HepG2 (cell line): Measurements from ENCODE around the gene PHF23. TPM values are rescaled to one million over a fixed set of nuclear protein-coding genes. Genes with fewer than 3 reads are reported as not detected.
A peak's percentile ranks its signal among the peaks of the same experiment; 100 is the strongest.

ENCODE experiments used
- AHR ChIP-seq: IDR thresholded peaks from 2 replicates; pipeline ENCODE4 v1.6.1; 2018; ENCODE audit warnings: missing genetic modification reagents, missing compliant biosample characterization
- E2F2 ChIP-seq: sonication (generic); formaldehyde crosslinking; IDR thresholded peaks from 2 replicates; pipeline ENCODE4 v1.4.0; 2020; ENCODE audit warnings: missing genetic modification reagents, borderline replicate concordance
- FOXP4 ChIP-seq: sonication (generic); formaldehyde crosslinking; IDR thresholded peaks from 2 replicates; pipeline ENCODE4 v1.4.0; 2020; ENCODE audit warnings: missing genetic modification reagents
- HDAC1 ChIP-seq: sonication (generic); formaldehyde crosslinking; IDR thresholded peaks from 2 replicates; pipeline ENCODE4 v1.5.1; 2020; ENCODE audit warnings: mild to moderate bottlenecking, missing genetic modification reagents
- HIVEP1 ChIP-seq: sonication (generic); formaldehyde crosslinking; IDR thresholded peaks from 2 replicates; pipeline ENCODE4 v1.4.0; 2020; ENCODE audit warnings: mild to moderate bottlenecking, missing genetic modification reagents
- HOXA7 ChIP-seq: sonication (generic); formaldehyde crosslinking; IDR thresholded peaks from 2 replicates; pipeline ENCODE4 v1.8.1; 2022; ENCODE audit warnings: mild to moderate bottlenecking, missing genetic modification reagents, moderate library complexity
- MTA1 ChIP-seq: sonication (generic); formaldehyde crosslinking; IDR thresholded peaks from 2 replicates; pipeline ENCODE4 v1.4.0; 2020; ENCODE audit warnings: missing genetic modification reagents, mild to moderate bottlenecking, borderline replicate concordance
- NFYC ChIP-seq: IDR thresholded peaks from 2 replicates; pipeline ENCODE4 v1.6.1; 2016; ENCODE audit warnings: missing genetic modification reagents, missing compliant biosample characterization
- SMYD3 ChIP-seq: sonication (generic); formaldehyde crosslinking; IDR thresholded peaks from 2 replicates; pipeline ENCODE4 v1.8.1; 2023; ENCODE audit warnings: mild to moderate bottlenecking, missing genetic modification reagents
- THRA ChIP-seq: sonication (generic); formaldehyde crosslinking; IDR thresholded peaks from 2 replicates; pipeline ENCODE4 v1.4.0; 2020; ENCODE audit warnings: missing genetic modification reagents, borderline replicate concordance
- ZFAT ChIP-seq: sonication (generic); formaldehyde crosslinking; conservative IDR thresholded peaks from 2 replicates; pipeline ENCODE4 v1.8.1; 2023; ENCODE audit warnings: missing genetic modification reagents, inconsistent platforms
- ZNF839 ChIP-seq: sonication (generic); formaldehyde crosslinking; IDR thresholded peaks from 2 replicates; pipeline ENCODE4 v1.4.0; 2020; ENCODE audit warnings: missing genetic modification reagents, mild to moderate bottlenecking, borderline replicate concordance
- polyA plus RNA-seq, 8 experiments: library from polyadenylated mRNA; depleted of rRNA in 3 of 8; stranded (reverse) in 7 of 8; unstranded in 1 of 8; fragments of >200 nt; fragmentation: Illumina TruSeq in 4 of 8; extraction: Trizol in 4 of 8; gene quantifications; 2 replicates each; pipeline versions ENCODE4 v1.2.1 to v1.2.3, GENCODE V29; 2011 to 2016; ENCODE audit warnings: low read depth in 4 of 8, missing spikeins in 1 of 8, mixed read lengths in 1 of 8; ENCODE audit not compliant: insufficient read depth in 1 of 8
- total RNA-seq, 5 experiments: library from RNA; depleted of rRNA; stranded (reverse); fragments of >200 nt; fragmentation: Illumina TruSeq; extraction: Trizol; gene quantifications; 2 replicates each; pipeline ENCODE4 v1.2.3, GENCODE V29; 2016; ENCODE audit warnings: low read depth in 1 of 5
- TF ChIP-seq, protein P1 (sequence below): sonication (generic); formaldehyde crosslinking; IDR thresholded peaks from 2 replicates; pipeline ENCODE4 v1.4.0; 2020; ENCODE audit warnings: missing genetic modification reagents, borderline replicate concordance
- TF ChIP-seq, protein P2 (sequence below): sonication (generic); formaldehyde crosslinking; IDR thresholded peaks from 2 replicates; pipeline ENCODE4 v1.5.1; 2020; ENCODE audit warnings: missing genetic modification reagents, mild to moderate bottlenecking, borderline replicate concordance
- TF ChIP-seq, protein P3 (sequence below): sonication (generic); formaldehyde crosslinking; IDR thresholded peaks from 2 replicates; pipeline ENCODE4 v1.8.0; 2022; ENCODE audit warnings: missing genetic modification reagents, mild to moderate bottlenecking, borderline replicate concordance

PHF23 gene
- total and polyA plus RNA-seq, 2 of the 13 experiments (the other 11 are each of a cell fraction or from before 2014, with no cell fraction given), result 27.6 to 33.2 TPM

GRCh38 chr17:7219812-7220592 is 19.3 kb downstream of the PHF23 start, which contains the start of the genes ACADVL and DLG4 (continued):
- TF ChIP-seq, protein P1, sequence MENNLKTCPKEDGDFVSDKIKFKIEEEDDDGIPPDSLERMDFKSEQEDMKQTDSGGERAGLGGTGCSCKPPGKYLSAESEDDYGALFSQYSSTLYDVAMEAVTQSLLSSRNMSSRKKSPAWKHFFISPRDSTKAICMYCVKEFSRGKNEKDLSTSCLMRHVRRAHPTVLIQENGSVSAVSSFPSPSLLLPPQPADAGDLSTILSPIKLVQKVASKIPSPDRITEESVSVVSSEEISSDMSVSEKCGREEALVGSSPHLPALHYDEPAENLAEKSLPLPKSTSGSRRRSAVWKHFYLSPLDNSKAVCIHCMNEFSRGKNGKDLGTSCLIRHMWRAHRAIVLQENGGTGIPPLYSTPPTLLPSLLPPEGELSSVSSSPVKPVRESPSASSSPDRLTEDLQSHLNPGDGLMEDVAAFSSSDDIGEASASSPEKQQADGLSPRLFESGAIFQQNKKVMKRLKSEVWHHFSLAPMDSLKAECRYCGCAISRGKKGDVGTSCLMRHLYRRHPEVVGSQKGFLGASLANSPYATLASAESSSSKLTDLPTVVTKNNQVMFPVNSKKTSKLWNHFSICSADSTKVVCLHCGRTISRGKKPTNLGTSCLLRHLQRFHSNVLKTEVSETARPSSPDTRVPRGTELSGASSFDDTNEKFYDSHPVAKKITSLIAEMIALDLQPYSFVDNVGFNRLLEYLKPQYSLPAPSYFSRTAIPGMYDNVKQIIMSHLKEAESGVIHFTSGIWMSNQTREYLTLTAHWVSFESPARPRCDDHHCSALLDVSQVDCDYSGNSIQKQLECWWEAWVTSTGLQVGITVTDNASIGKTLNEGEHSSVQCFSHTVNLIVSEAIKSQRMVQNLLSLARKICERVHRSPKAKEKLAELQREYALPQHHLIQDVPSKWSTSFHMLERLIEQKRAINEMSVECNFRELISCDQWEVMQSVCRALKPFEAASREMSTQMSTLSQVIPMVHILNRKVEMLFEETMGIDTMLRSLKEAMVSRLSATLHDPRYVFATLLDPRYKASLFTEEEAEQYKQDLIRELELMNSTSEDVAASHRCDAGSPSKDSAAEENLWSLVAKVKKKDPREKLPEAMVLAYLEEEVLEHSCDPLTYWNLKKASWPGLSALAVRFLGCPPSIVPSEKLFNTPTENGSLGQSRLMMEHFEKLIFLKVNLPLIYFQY (CRISPR knock-in tag), result peak; percentile 19; the same call in 1 of the 2 replicates
- TF ChIP-seq ZFAT (no peak), FOXP4 (no peak), SMYD3 (CRISPR knock-in tag) (no peak; the same call in 1 of the 2 replicates), AHR (no peak), HDAC1 (CRISPR knock-in tag) (peak; percentile 52), HOXA7 (CRISPR knock-in tag) (no peak), THRA (no peak; the same call in 1 of the 2 replicates), NFYC (CRISPR knock-in tag) (no peak), HIVEP1 (CRISPR knock-in tag) (no peak), E2F2 (no peak), ZNF839 (CRISPR knock-in tag) (peak; percentile 87; the same call in 1 of the 2 replicates), MTA1 (CRISPR knock-in tag) (0 out of 2 replicates have a peak, but pooled peaks have one; percentile 36)
- TF ChIP-seq, protein P2, sequence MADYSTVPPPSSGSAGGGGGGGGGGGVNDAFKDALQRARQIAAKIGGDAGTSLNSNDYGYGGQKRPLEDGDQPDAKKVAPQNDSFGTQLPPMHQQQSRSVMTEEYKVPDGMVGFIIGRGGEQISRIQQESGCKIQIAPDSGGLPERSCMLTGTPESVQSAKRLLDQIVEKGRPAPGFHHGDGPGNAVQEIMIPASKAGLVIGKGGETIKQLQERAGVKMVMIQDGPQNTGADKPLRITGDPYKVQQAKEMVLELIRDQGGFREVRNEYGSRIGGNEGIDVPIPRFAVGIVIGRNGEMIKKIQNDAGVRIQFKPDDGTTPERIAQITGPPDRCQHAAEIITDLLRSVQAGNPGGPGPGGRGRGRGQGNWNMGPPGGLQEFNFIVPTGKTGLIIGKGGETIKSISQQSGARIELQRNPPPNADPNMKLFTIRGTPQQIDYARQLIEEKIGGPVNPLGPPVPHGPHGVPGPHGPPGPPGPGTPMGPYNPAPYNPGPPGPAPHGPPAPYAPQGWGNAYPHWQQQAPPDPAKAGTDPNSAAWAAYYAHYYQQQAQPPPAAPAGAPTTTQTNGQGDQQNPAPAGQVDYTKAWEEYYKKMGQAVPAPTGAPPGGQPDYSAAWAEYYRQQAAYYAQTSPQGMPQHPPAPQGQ (CRISPR knock-in tag), result no peak
- TF ChIP-seq, protein P3, sequence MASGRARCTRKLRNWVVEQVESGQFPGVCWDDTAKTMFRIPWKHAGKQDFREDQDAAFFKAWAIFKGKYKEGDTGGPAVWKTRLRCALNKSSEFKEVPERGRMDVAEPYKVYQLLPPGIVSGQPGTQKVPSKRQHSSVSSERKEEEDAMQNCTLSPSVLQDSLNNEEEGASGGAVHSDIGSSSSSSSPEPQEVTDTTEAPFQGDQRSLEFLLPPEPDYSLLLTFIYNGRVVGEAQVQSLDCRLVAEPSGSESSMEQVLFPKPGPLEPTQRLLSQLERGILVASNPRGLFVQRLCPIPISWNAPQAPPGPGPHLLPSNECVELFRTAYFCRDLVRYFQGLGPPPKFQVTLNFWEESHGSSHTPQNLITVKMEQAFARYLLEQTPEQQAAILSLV, result peak; percentile 87; the same call in 1 of the 2 replicates
